ENCODE measurements around the gene KDM3B.
A peak's percentile ranks its signal among the peaks of the same experiment; 100 is the strongest.

GRCh38 chr5:138463419-138464007 is 111.0 kb downstream of the KDM3B start:
- TF ChIP-seq POLR2A (IDR thresholded peaks at IDR 0.05) (no peak), CTCF (IDR thresholded peaks at IDR 0.05) (peak in 5 of 6 experiments; percentile 15 to 41 (median 17))

All from adrenal gland (tissue), 5 donors.